Breast epithelium (tissue), 4 donors: ENCODE results near the gene UBE2N. TPM values are rescaled to one million over a fixed set of nuclear protein-coding genes. Genes with fewer than 3 reads are reported as not detected.
"Not testable (repeated sequence)": the region's sequence is repeated elsewhere in the genome, so short reads cannot be mapped to it uniquely, and the experiment has no call there.

ENCODE experiments used
- DNase-seq, 2 donors: peaks; one replicate each; pipeline ENCODE4 v3.0.0-alpha.2; 2019; ENCODE audit warnings: low spot score in 2 of 2
- H3K27ac ChIP-seq, 2 donors: fragments of 200-600 bp; sonication (generic) in 1 of 2; one replicate each; pipeline ENCODE4 v1.5.1; 2016 to 2019; ENCODE audit warnings: mild to moderate bottlenecking in 1 of 2
- H3K27me3 ChIP-seq, 2 donors: fragments of 200-600 bp; sonication (generic) in 1 of 2; one replicate each; pipeline versions ENCODE4 v1.5.1 to v1.6.0; 2017 to 2019; ENCODE audit warnings: control low read depth in 1 of 2, mild to moderate bottlenecking in 1 of 2
- H3K36me3 ChIP-seq: fragments of 200-600 bp; one replicate; pipeline ENCODE4 v1.5.1; 2019
- H3K4me1 ChIP-seq, 2 donors: fragments of 200-600 bp; sonication (generic); one replicate each; pipeline ENCODE4 v1.5.1; 2016 to 2019; ENCODE audit warnings: control low read depth in 1 of 2
- H3K4me3 ChIP-seq, 3 donors: fragments of 200-600 bp; sonication (generic); 1 replicate in 2 of 3; 2 replicates in 1 of 3; pipeline ENCODE4 v1.5.1; 2016 to 2019; ENCODE audit warnings: mild to moderate bottlenecking in 3 of 3, moderate library complexity in 2 of 3
- H3K9me3 ChIP-seq, 2 donors: fragments of 200-600 bp; sonication (generic) in 1 of 2; one replicate each; pipeline ENCODE4 v1.5.1; 2016 to 2019; ENCODE audit warnings: control low read depth in 1 of 2
- CTCF ChIP-seq, 3 donors: fragments of 450-650 bp; IDR thresholded peaks; one replicate each; pipeline ENCODE4 v1.5.1; 2016 to 2017; ENCODE audit warnings: antibody characterized with exemption in 3 of 3, mild to moderate bottlenecking in 3 of 3, moderate library complexity in 3 of 3
- POLR2A ChIP-seq: fragments of 450-650 bp; IDR thresholded peaks from one replicate; pipeline ENCODE4 v1.6.1; 2016; ENCODE audit warnings: antibody characterized with exemption, mild to moderate bottlenecking, moderate library complexity
- POLR2AphosphoS5 ChIP-seq, 3 donors: sonication (generic); formaldehyde crosslinking; IDR thresholded peaks; one replicate each; pipeline ENCODE4 v1.6.1; 2017; ENCODE audit warnings: antibody characterized with exemption in 3 of 3
- intact Hi-C: fragments of 100-400 bp; cut with DNase I; formaldehyde crosslinking; loops from one replicate; pipeline ENCODE4 v1.15.1; 2023; ENCODE audit warnings: low total_unique reads
- total RNA-seq, 3 donors: library from RNA; depleted of rRNA; stranded (reverse); fragments of >200 nt; gene quantifications; one replicate each; pipeline ENCODE4 v1.1.0, GENCODE V29; 2016

The UBE2N gene
- total RNA-seq, 3 donors from 2014 or later = 23.0 to 47.7 (median 43.3) TPM

GRCh38 chr12:93380480-93381121 is 61.1 kb downstream of the UBE2N start:
- TF ChIP-seq CTCF (IDR thresholded peaks at IDR 0.05) (peak in 1 of 3 donors; percentile 23), POLR2A (no peak), POLR2AphosphoS5 (IDR thresholded peaks at IDR 0.05) (no peak)
- intact Hi-C loops = no loop called here
- peaks cover 0 to 8% of the 10 kb centered on the region in 2 donors for H3K4me1 ChIP-seq
- DNase-seq = no peak
- peak overlapping the region; percentile 96 to 97 for H3K27ac ChIP-seq
- H3K4me3 ChIP-seq = peak overlapping the region; percentile 85 to 94 (median 89)
- H3K27me3 ChIP-seq = no peaks in the 10 kb centered on the region
- no peaks in the 10 kb centered on the region for H3K36me3 ChIP-seq
- H3K9me3 ChIP-seq = no peaks in the 10 kb centered on the region

- DNase-seq = no peak
- TF ChIP-seq POLR2AphosphoS5 (IDR thresholded peaks at IDR 0.05) (no peak), POLR2A (no peak), CTCF (IDR thresholded peaks at IDR 0.05) (no peak)
- intact Hi-C loops = no loop called here
- no peaks in the 10 kb centered on the region for H3K36me3 ChIP-seq
- H3K4me3 ChIP-seq = peak overlapping the region; percentile 85 to 94 (median 89)
- H3K27ac ChIP-seq = peak overlapping the region; percentile 96 to 97
- H3K27me3 ChIP-seq = no peaks in the 10 kb centered on the region
- peaks cover 0 to 11% of the 10 kb centered on the region in 2 donors for H3K4me1 ChIP-seq
- no peaks in the 10 kb centered on the region for H3K9me3 ChIP-seq
Measured at GRCh38 chr12:93379981-93380361, 61.8 kb downstream of the UBE2N start.

GRCh38 chr12:93379326-93379980 is 62.3 kb downstream of the UBE2N start:
- TF ChIP-seq POLR2AphosphoS5 (IDR thresholded peaks at IDR 0.05) (no peak), CTCF (IDR thresholded peaks at IDR 0.05) (no peak), POLR2A (no peak)
- no peaks in the 10 kb centered on the region for H3K9me3 ChIP-seq
- intact Hi-C loops = no loop called here
- H3K36me3 ChIP-seq = no peaks in the 10 kb centered on the region
- H3K27ac ChIP-seq = peak overlapping the region; percentile 96 to 97
- H3K4me1 ChIP-seq = peaks cover 0 to 16% of the 10 kb centered on the region in 2 donors
- H3K4me3 ChIP-seq = peak overlapping the region; percentile 85 to 94 (median 89)
- DNase-seq = no peak
- H3K27me3 ChIP-seq = no peaks in the 10 kb centered on the region

GRCh38 chr12:93378998-93379325 is 62.8 kb downstream of the UBE2N start:
- H3K4me3 ChIP-seq = peak overlapping the region; percentile 85 to 94 (median 89)
- no peak for TF ChIP-seq POLR2A
- TF ChIP-seq POLR2AphosphoS5 (IDR thresholded peaks at IDR 0.05) = peak in 1 of 3 donors; percentile 1
- intact Hi-C loops = no loop called here
- peaks cover 0 to 18% of the 10 kb centered on the region in 2 donors for H3K4me1 ChIP-seq
- DNase-seq = no peak
- no peaks in the 10 kb centered on the region for H3K36me3 ChIP-seq
- no peaks in the 10 kb centered on the region for H3K9me3 ChIP-seq
- H3K27ac ChIP-seq = peak overlapping the region; percentile 96 to 97
- H3K27me3 ChIP-seq = no peaks in the 10 kb centered on the region

GRCh38 chr12:93378196-93378997 is 63.4 kb downstream of the UBE2N start:
- TF ChIP-seq POLR2A = peak; percentile 8
- peak; percentile 14 to 49 (median 40) for TF ChIP-seq POLR2AphosphoS5 (IDR thresholded peaks at IDR 0.05)
- DNase-seq, H3K36me3 ChIP-seq, H3K9me3 ChIP-seq, H3K27me3 ChIP-seq, intact Hi-C loops: not testable (repeated sequence)
- peaks cover 0 to 18% of the 10 kb centered on the region in 2 donors for H3K4me1 ChIP-seq
- H3K4me3 ChIP-seq = peak overlapping the region; percentile 85 to 94 (median 89)
- peak overlapping the region; percentile 96 to 97 for H3K27ac ChIP-seq
